ENCODE data around the gene ADAMTS17.
A peak's percentile ranks its signal among the peaks of the same experiment; 100 is the strongest.

ADAMTS17 gene

GRCh38 chr15:99959326-99959725 is 382.4 kb downstream of the ADAMTS17 start:
- DNase-seq = no peak

GRCh38 chr15:99958426-99959097 is 383.2 kb downstream of the ADAMTS17 start:
- DNase-seq = no peak

GRCh38 chr15:99957642-99958013 is 384.1 kb downstream of the ADAMTS17 start:
- DNase-seq = no peak

GRCh38 chr15:99956820-99957641 is 384.7 kb downstream of the ADAMTS17 start:
- no peak for DNase-seq

GRCh38 chr15:99956022-99956775 is 385.6 kb downstream of the ADAMTS17 start:
- no peak for DNase-seq

DNA sequence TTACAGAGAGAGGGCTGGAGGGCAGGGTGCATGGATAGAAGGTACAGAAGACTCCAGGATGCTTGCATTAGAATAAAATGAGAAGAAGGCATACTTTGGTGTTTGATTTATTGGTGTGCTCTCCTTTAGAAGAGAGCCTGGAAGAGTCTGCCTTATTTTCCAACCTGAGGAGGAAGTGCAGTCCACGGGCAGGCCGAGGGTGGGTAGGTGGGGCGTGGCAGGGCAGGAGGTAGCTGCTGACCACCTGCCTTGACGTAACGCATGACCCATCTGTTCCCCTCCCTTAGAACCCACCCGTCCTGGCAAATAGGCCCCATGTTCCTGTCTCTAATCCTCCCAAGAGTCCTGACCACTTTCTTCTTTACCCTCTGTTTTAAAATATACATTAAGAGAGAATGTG is 386.2 kb downstream of the ADAMTS17 start:
- no peak for DNase-seq

- DNase-seq = no peak
Observed at GRCh38 chr15:99955181-99955525, 386.6 kb downstream of the ADAMTS17 start.

- no peak for DNase-seq
Observed at GRCh38 chr15:99954361-99955180, 387.2 kb downstream of the ADAMTS17 start.

GRCh38 chr15:99953886-99954285 is 387.9 kb downstream of the ADAMTS17 start:
- DNase-seq = no peak

DNA sequence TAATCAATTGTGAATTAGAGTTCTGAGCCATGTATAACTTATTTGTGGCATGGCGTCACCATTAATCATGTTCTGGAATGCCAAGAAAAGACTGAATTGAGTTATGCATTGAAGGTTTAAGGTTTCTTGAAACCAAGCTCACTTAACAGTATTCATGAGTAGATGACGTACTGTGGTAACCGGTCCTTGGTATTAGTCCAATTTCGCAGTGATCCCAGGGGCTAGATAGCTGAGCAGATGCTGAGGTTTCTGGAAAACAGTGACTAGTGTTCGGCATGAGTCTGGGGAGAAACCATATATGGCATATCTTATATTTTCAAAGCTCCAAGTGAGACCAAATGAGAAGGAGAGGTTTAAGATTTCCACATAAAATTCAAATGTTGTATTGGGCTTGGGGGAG is 390.3 kb downstream of the ADAMTS17 start:
- no peak for DNase-seq

GRCh38 chr15:99944131-99944530 is 397.6 kb downstream of the ADAMTS17 start:
- no peak for DNase-seq

DNA sequence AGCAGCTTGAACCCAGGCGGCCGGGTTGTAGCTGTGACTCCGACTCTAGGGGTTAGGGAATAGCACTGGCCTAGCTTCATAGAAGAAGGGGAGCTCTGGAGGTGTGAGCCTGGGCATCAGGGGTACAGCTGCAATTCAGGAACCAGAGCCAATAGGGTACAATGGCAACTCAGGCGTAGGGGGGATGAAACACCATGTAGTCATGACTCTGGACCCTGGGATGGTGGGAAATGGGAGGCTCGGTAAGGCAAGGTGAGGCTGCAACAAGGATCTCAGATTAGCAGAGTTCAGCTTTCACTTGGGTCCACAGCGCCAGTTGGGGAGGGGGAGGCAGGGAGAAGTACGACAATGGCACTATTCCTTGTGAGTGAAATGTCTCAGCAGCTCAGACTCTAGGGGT is 398.3 kb downstream of the ADAMTS17 start:
- no peak for DNase-seq

DNA sequence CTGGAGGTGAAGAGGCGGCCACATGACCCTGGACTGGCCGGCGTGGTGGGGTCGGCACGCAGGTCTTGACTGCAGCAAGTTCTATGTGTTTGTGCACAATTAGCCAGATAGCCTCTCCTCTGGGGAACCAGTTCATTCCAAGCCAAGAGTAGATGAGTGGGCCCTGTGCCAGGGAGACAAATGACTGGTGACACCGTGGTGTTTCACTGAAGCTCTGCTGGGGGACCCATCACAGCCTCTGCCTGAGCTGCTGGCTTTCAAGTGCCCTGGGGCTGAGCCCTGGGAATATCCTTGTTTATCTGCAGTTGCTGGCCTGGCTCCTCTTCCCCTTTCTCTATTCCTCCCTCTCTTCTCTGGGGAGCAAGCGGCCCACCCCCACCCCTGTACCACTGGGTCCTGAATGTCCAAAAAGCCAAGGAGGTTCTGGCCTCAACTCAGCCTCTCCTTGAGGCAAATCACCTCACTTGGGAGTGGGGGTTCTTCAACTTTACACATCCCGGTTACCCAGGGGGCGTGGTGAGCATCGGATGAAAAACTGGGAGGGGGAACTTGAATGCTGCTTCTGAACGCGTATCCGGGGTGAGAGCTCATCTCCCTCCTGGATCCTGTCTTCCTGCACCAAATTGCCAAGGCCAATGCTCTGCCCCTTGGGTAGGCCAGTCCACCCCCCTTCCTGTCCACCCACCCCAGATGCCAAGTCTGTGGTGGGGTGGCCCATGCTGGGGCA is 408.9 kb downstream of the ADAMTS17 start:
- no peak for DNase-seq

GRCh38 chr15:99931703-99932603 is 409.8 kb downstream of the ADAMTS17 start:
- no peak for DNase-seq

DNA sequence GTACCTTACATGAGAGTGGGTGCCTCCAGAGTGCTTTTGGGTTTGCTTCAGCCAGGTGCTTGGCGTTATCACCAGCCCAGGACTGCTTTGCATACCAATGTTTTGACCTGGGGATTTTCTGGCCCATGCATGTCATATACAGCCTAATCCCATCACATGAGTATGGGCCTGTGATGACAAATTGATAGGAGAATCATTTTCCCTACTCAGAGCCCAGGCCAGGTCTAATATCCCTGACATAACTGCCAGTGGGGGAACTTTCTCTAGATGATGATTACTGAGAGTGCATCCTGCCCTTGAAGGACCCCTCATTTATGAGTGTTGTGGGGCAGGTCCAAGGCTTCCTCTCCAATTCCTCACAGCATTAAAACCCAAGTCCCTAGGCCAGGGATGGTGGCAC is 411.1 kb downstream of the ADAMTS17 start:
- no peak for DNase-seq

DNA sequence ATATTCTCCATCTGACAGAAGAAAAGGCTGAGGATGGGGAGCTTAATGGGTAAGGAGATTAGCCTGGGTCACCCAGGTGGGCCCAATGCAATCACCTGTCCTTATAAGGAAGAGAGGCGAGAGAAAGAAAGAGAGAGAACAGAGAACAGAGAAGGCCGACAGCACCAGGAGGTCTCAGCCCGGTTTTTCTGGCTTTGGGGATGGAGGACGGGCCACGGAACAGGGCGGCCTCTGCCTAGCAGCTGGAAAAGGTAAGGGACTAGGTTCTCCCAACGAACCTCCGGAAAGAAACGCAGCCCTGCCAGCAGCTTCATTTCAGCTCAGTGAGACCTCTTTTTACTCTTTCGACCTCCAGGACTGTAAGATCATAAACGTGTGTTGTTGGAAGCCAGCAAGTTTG is 412.5 kb downstream of the ADAMTS17 start:
- DNase-seq = no peak

GRCh38 chr15:99928429-99928981 is 413.3 kb downstream of the ADAMTS17 start:
- DNase-seq = peak; percentile 88

- peak; percentile 19 for DNase-seq
Observed at GRCh38 chr15:99926532-99926931, 415.2 kb downstream of the ADAMTS17 start.

DNA sequence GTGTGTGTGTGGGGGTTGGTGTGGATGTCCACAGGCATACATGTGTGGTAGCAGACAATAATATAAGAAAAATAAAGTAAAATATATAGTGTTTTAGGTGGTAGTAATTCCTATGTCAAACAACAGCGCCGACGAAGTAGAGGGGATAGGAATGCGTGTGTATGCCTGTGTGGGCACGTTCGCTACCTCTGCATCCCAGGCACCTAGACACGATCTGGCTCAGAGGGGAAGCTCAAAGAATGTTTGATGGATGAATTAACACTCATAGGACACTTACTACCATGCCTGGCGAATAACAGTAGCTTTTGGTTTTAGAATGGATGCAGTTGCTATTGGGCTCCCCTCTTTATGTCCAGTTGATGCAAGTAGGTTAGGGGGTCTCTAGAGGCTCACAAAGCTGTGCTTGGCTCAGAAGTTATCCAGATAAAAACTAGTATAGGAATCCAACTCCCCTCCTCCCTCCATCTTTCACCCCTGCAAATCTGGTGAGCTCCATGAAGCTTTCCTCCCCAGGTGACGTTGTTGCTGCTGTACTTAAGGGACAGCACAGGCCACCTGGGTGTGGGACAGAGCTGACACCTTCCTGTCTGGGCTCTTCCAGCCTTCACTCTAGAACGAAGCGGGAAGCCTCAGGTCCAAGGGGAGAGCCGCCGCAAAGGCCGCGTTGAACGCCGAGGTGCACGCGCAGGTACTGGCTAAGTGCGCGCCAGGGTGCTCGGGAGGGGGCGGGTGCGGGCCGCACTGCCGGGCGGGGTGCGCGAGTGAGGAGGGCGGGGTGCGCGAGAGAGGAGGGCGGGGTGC is 415.9 kb downstream of the ADAMTS17 start:
- peak; percentile 72 for DNase-seq

- DNase-seq = no peak
Observed at GRCh38 chr15:99923711-99924110, 418.1 kb downstream of the ADAMTS17 start.

All from activated naive CD4-positive, alpha-beta T cell treated with anti-CD3 and anti-CD28 coated beads, Interleukin-2, amount 50 U/mL, for 16 hours (primary cell).